Neutrophil (primary cell): ENCODE data around the gene SLC25A23.

Experiments
- H3K27ac ChIP-seq: fragments of 200-600 bp; sonication (generic); 2 replicates; pipeline ENCODE4 v1.5.1; 2016; ENCODE audit warnings: mild to moderate bottlenecking, moderate library complexity
- H3K27me3 ChIP-seq: fragments of 200-600 bp; sonication (generic); 2 replicates; pipeline ENCODE4 v1.6.0; 2016; ENCODE audit warnings: mild to moderate bottlenecking
- H3K36me3 ChIP-seq: fragments of 200-600 bp; sonication (generic); 2 replicates; pipeline ENCODE4 v1.5.1; 2017
- H3K4me1 ChIP-seq, 2 experiments: fragments of 200-600 bp in 1 of 2; sonication (generic) in 1 of 2; 1 replicate in 1 of 2; 2 replicates in 1 of 2; pipeline versions ENCODE4 v1.5.1 to v1.6.1; 2013 to 2016; ENCODE audit warnings: low read depth in 1 of 2, low read length in 1 of 2, mild to moderate bottlenecking in 1 of 2, moderate library complexity in 1 of 2; ENCODE audit not compliant: control insufficient read depth in 1 of 2, insufficient read depth in 1 of 2
- H3K4me3 ChIP-seq, 2 experiments: fragments of 200-600 bp in 1 of 2; sonication (generic) in 1 of 2; 1 replicate in 1 of 2; 2 replicates in 1 of 2; pipeline ENCODE4 v1.5.1; 2013 to 2016; ENCODE audit warnings: low read depth in 1 of 2, low read length in 1 of 2, mild to moderate bottlenecking in 1 of 2, moderate library complexity in 1 of 2
- H3K9me3 ChIP-seq: fragments of 200-600 bp; sonication (generic); 2 replicates; pipeline ENCODE4 v1.5.1; 2016
- CTCF ChIP-seq: fragments of 200-600 bp; sonication (generic); IDR thresholded peaks from 2 replicates; pipeline ENCODE4 v1.5.1; 2016; ENCODE audit warnings: antibody characterized with exemption

SLC25A23 gene

DNA sequence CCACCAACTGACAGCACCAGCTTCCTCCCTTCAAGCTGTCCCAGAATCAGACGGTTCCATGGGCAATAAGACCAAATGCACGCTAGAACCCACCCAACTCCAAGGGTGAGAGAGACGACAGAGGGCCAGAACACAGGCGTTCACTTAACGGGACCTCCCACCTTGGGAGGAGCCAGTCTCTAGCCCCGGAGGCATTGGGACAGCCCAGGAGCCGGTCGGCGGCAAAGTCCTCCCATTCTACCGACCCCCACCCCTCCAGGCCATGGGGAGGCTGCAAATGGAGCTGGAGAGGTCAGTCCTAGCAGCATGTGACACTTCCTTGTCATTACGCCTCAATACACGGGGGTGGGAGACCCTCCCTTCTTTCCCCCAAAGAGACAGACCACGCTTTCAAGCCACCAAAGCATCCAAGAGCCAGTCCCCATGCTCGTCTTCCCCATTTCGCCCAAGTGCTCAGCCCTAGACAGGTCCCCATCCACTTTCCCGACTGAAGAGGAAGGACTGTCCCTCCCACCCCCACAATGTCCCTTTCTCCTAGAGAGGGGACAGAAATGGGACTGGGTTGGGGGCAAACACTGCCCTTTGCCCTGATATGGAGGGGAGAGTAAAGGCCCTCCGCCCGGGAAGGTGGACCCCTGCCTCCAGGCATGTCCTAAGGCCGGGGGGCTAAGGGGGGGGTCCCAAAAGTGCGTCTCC is 35.9 kb downstream of the SLC25A23 start:
- Histone ChIP-seq H3K9me3 (no peaks in the 10 kb centered on the region), H3K36me3 (peaks cover 27% of the 10 kb centered on the region), H3K27me3 (no peaks in the 10 kb centered on the region), H3K4me3 (peak overlapping the region; percentile 58 to 69), H3K4me1 (peaks cover 18 to 19% of the 10 kb centered on the region in 2 experiments), H3K27ac (peak overlapping the region; percentile 35)
- TF ChIP-seq CTCF: no peak

DNA sequence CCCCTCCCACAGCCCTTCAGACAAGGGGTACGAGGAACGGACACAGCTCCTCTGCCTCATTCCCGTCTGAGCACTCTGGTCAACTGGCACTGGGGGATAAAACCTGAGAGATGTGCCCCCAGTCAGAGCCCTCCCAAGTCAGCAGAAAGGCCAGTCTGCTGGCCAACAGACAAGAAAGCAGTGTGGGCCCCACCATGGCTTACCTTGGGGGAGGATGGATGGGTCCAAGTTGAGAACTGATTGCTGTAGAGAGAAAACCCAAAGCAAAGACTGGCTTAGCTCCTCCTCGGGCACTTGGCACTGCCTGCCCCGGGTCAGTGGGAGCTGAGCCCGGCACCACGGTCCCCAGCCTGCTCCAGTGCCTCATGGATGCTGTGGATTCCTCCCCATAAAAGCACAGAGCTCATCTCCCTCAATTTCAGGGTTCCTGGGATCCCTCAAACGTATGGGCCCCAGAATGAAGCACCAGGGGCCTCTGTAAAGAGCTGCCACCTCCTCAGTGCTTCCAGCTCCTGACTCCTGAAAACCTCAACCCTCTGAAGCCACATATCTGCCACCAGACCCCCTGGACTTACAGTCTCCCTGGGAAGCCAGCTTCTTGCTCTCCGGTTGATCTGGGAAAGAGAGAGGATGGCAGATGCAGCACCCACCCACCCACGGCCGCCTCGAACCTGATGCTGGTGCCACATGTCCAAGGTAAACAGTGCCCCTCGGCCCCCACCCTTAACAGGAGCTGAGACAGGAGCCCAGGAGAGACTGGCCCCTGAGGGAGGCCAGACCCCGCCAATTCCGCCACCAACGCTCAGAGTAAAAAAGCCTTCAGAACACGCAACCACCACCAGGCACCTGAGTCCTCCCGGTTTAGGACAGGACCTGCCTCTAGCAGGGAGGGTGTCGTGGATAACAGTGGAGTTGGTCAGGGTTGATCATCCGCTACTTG is 38.2 kb downstream of the SLC25A23 start:
- Histone ChIP-seq H3K27ac (no peak overlapping the region), H3K4me1 (peaks cover 18 to 19% of the 10 kb centered on the region in 2 experiments), H3K27me3 (no peaks in the 10 kb centered on the region), H3K9me3 (no peaks in the 10 kb centered on the region), H3K4me3 (no peak overlapping the region), H3K36me3 (peaks cover 50% of the 10 kb centered on the region)
- TF ChIP-seq CTCF: no peak

GRCh38 chr19:6418562-6418932 is 41.0 kb downstream of the SLC25A23 start:
- TF ChIP-seq CTCF: no peak

DNA sequence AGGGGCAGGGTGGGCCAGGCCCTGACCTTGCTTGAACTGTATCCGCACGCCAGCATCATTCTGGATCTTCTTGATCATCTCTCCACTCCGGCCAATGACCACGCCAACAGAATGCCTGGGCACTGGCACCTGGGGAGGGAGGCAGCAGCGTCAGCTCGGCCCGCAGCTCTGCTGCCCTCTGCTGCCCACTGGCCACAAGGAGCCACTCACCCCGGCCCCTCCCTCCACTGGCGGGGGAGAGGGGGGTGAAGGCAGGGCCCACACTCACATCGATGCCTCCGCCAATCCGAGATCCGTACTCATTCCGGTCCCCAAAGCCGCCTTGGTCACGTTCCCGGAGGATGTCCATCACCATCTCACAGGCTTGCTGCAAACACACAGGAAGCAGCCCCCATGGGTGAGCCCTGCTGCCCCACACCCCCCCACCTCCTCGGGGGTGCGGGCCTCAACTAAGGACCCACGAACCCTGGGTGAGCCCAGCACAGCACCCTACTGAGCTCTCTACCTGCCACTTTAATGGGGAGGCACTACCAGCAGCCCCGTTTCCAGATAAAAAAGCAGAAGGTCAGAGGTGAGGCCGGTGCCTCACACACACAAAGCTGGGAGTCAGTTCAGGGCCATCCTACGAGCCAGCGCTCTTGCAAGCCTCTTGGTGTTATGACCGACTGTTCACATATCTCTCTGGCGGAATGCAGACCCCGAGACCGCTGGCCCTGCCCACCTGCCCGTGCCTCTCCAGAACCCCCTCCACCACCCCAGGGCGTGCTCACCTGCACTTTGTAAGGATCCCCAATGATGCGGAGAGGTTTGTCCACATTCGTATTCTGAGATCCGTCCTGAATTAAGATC is 41.7 kb downstream of the SLC25A23 start:
- Histone ChIP-seq H3K27me3 (no peaks in the 10 kb centered on the region), H3K36me3 (peaks cover 76% of the 10 kb centered on the region), H3K4me3 (no peak overlapping the region), H3K4me1 (peaks cover 0 to under 1% of the 10 kb centered on the region in 2 experiments), H3K9me3 (no peaks in the 10 kb centered on the region), H3K27ac (no peak overlapping the region)
- TF ChIP-seq CTCF: no peak

More at GRCh38 chr19:6418562-6418932, 41.0 kb downstream of the SLC25A23 start:
- Histone ChIP-seq H3K27ac (no peak overlapping the region), H3K4me1 (peaks cover 5 to 7% of the 10 kb centered on the region in 2 experiments), H3K4me3 (no peak overlapping the region), H3K36me3 (peaks cover 76% of the 10 kb centered on the region), H3K27me3 (no peaks in the 10 kb centered on the region), H3K9me3 (no peaks in the 10 kb centered on the region)
